ENCODE results near the gene C11orf58.

Gene C11orf58

GRCh38 chr11:16769386-16769785 lies 30.9 kb downstream of the C11orf58 start:
- no peak for DNase-seq

DNA sequence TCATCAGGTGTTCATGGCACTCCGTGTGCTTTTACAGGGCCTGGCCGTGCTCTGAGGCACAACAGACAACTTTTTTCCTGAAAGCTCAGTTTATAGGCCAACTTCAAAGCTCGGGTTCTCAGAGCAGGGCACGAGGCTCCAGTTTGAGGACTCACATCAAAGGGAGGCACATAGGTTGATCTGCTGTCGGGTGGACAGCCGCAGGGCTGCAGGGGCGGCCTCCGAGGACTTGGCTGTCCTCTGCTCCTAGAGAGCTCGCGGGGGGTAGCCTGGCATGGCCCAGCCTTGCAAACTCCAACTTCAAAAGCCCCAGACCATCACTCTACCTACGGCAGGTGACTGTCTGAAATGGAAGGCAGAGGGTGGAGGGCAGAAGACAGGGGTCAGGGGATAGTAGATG lies 31.6 kb downstream of the C11orf58 start:
- DNase-seq: no peak

DNA sequence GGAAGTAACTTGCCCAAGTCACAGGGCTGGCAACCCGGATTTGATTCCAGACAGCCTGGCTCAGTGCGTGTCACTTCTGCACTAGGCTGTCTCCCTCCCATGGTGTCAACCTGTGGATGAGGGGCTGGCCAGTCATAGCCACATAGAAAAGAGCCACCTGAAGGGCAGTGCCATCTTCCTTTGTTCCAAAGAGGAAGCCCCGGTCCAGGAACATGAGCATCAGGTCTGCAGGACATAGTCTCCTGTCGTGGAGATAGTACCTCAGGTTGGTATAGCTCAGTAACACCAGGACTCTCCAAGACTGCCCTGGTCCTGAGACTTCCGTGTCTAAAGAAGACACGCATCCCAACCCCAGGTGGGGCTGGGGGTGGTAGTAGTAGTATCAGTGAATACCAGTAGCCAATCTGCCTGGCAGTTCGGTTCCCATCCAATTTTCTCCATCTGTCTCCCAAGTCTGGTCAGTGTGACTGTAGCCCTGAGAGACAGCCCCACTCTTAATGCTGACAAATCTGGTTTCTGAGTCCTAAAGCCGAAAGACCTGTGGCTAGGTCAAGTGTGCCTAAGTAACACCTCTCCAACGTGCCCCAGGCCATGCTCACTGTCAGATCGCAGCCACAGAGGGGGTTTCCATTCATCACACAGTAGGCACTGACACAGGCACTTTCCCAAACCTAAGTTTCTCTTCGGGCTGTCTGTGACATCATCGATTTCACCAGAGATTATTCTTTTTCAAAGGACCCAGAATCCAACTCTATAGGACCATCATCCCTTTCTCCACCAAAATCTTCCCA lies 33.1 kb downstream of the C11orf58 start:
- no peak for DNase-seq

GRCh38 chr11:16772141-16772512 lies 33.7 kb downstream of the C11orf58 start:
- DNase-seq: no peak

GRCh38 chr11:16773981-16774935 lies 35.8 kb downstream of the C11orf58 start:
- DNase-seq: no peak

DNA sequence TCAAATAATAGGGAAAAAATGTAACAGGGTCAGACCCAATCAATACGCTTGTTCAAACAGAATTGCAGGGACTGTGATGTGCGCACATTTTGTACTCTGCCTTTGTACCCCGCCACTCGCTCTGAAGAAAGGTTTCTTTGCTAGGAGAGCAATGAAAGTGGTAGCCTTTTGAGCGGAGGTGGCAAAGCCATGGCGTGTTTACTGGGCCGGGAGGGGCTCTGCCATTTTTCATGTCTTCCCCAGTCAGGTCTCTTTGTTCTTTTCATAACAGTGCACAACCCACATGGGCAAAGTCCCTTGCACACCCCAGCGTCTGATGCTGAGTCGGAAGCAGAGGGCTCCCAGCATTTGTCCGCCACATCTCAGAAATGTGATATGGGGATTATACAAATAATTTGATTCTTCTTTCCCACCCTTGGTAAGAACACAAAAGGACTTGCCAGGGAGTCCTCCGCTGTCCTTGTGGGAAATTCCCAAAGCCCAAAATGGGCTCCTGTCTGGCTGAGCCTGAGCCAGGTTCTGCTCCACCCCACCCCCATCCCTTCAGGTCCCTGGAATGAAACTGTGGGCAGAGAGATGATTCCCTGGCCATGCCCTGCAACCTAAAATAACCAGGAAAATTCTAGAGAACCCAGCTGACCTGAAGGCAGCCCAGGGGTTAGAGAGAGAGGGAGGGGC lies 36.6 kb downstream of the C11orf58 start:
- DNase-seq: no peak

GRCh38 chr11:16775614-16776283 lies 37.3 kb downstream of the C11orf58 start:
- no peak for DNase-seq

DNA sequence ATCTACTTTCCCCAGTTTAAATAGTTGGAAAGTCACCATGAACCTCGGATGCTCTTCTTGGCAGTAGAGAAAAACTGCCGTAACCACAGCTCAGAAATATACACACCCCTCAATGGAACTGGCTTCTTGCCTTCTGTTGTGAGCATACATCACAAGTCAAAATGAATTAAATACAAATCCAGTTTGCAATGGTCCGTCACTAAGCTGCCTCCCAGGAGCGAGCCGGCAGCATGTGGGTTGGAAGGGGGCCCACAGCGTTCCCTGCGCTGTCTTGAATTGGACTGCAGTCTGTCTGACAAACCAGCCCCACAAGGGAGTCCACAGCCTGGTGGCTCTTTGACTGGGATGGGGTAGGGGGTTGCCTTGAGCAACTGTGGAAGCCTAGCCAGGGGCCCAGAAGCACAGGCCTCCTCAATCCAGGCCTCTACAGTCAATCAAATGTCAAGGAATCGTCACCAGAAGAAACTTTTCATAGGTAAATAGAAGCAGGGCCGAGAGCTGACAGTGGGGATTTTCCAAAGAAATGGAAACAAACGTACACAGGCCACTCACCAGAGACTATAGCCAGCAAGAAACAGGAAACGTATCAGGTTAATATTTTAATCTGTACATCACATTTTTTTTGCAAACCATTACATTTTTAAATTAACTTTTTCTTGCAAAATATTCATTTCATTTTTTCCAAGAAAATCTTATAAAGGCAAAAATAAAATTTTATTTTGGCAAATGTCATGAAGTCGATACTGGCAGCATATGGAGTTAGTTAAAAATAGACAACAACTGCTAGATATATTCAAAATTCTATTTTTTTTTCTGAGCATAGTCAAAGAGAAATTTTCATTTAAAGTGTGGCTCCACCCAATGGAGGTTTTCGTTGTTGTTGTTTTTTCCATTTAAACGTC lies 38.5 kb downstream of the C11orf58 start:
- DNase-seq: peak; percentile 34

- no peak for DNase-seq
Measured at GRCh38 chr11:16777613-16777975, 39.1 kb downstream of the C11orf58 start.

DNA sequence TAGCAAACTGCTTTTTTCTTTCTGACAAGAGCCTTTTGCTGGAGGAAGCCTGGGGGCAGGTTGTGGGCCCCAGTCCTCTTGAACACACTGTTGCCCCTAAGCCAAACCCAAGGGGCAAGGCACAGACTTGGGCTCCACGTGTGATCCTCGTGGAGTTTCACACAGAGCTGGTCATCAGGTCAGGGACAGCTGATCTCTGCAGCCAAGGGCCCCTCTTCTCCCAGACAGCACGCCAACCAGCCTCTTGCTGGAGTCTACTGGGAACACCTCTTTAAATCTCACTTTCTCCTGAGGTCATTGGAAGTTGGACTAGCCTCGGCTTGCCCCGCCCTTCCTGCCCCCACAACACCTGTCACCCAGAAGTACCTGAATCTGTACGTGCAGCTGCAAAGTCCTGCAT lies 39.8 kb downstream of the C11orf58 start:
- DNase-seq: no peak

DNA sequence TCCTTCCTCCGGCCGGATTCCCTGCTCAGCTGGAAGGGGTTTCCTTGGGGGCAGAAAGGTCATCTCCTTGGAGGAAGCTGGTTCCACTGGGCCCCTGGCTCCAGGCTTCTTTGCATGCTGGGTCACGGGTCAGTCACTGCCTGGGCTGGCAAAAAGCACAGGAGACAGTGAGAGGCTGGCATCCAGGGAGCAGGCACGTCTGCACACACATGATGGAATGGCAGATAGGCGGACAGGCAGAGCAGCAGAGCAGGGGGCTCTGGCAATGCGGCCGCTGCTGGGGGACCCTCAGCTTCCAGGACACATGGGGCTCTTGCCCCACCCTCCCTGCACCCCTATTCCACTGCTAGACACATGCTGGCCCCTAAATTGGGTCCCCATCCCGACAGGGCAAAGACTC lies 40.4 kb downstream of the C11orf58 start:
- DNase-seq: no peak

DNA sequence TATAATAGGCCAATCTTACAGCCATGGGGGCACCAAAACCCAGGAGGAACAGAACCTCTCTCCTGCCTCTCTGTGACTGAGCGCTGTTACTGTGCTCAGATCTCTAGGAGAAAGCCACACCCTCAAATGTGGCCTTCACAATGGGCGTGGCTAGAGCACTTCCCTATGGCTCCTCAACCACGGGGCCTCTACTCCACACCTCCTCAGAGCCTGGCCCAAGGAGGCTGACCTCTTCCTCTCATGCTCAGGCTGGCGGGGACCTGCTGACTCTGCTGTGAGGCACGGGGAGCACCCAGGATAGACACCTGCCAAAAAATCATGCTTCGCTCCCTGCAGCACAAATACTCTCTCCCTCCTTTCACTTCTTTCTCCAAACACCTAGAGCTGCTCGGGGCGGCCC lies 41.0 kb downstream of the C11orf58 start:
- DNase-seq: no peak

GRCh38 chr11:16780146-16780545 lies 41.7 kb downstream of the C11orf58 start:
- no peak for DNase-seq

- no peak for DNase-seq
Measured at GRCh38 chr11:16780698-16781550, 42.5 kb downstream of the C11orf58 start.

DNA sequence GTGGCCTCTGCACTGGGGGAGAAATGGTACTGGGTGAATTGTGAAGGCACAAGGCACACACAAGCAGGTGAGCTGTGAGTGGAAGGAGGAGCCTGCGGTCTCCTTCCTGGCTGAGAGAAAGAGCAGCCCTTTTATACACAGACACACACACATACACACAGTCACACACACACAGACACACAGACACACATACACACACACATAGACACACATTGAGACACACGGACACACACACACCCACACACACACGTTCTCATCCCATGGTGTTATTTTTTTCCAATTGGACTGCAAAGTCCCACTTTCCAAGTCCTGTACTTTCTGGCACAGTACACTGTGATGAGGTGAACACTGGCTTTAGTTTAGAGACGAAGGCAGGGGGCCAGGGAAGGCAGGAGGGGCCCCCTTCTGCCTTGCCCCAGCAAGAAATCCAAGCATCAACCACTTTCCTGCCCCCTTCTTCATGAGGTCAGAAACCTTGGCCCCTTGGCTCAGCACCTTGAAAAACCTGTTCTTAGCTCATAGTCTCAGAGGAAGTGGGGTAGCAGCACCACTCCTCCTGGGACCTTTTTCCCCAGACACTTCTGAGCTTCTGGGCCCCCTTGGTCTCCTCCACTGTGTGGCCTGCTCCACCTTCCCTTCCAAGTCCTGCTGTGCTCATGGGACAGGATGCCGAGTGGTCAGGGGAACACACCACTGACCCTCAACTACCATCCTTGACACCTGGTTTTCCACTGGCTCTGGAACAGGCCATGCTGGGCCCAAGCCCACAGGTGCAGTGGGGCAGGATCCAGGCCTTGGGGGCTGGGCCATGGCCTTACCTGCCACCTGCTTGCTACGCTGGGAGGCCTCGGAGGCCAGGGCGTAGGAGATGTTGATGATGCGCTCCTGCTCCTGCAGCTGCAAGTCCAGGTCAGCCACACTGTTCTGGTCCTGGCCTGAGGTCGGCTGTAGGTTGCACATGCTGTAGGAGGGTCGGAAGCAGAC lies 43.8 kb downstream of the C11orf58 start:
- no peak for DNase-seq

GRCh38 chr11:16783321-16783801 lies 44.9 kb downstream of the C11orf58 start:
- DNase-seq: no peak

DNA sequence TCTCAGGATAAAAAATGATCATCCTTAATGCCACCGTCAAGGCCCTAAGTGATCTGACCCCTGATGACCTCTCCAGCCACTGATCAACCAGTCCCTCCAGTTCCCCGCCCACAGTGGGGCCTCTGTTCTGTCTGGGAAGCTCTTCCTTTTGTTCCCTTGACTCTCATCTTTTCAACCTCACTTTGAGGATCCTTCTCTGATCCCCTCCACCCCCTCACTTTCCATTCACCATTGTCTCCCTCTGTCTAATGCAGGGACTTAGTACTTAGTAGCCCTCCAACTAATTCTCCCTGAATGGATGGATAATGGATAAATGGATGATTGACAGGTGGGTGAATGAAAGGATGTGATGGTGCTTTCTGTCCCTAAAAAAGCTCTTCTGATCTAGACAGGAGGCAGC lies 45.6 kb downstream of the C11orf58 start:
- DNase-seq: no peak

DNA sequence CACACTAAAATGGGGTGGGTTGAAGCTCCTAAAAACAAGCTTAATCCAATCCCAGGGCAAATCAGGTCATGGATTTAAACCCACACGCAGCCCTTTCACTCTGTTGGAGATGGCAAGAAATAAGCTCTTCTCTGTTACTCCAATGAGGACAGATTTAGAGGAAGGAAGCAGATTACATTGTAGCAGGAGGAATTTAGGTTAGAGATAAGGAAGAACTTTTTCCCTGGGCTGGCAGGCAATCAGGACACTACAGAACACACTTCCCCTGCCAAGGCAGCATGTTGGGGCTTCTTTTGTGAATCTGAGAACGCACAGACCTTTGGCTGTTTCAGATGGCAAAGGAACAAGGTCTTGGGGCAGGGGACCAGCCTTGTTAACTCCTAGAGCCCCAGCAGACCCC lies 46.2 kb downstream of the C11orf58 start:
- DNase-seq: no peak

DNA sequence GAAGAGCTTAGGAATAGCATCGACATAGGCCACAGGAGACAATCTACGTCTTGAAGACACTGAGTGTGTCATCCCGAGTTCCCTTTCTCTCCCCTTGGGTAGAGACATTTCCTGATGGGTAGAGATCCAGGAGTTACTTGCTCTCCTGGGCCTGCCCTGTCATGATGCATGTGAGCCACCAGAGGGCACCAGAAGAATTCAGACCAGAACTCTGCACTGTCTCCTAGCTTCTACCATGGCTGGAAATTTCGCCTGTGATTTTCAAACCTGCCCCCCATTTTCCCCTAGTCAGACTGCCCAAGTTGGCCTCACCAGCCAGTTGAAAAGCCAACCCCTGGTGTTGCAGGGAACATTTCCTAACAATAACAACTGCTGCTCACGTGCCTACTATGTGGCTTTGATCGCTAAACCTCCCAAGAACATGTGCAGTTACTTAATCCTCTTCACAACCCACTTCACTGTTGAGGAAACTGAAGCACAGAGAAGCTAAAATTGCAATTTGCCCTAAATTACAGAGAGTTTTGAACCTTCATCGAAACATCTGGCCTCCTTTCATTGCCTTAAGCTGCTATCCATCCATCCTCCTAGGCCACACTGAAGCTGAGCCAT lies 47.2 kb downstream of the C11orf58 start:
- no peak for DNase-seq

Data from NCI-H187 treated with DMSO at 0.1 percent for 48 hours (cell line).